ENCODE data around the gene CPNE9.

Gene CPNE9

DNA sequence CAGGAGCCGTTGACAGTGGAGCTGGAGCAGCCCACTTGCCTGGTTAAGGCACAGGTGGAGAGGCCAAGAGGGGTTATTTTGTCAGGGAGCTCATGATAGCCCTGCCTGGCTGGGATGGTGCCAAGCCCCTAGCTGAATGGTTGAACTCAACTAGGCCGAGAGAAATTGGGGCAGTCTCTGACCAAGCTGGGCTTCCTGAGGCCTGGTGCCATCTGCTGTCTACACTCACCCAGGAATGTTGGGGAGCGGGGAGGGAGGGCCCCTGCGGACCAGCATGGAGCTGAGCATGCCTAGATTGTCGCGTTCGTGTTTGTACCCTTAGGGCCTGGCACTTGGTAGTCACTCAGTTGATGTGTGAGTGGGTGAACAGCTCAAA is 29.1 kb downstream of the CPNE9 start:
- peak overlapping the region in 18 of 21 experiments; percentile 93 to 100 (median 99) for H3K27ac ChIP-seq
- H3K4me3 ChIP-seq, result peak overlapping the region; percentile 70 to 100 (median 92)

DNA sequence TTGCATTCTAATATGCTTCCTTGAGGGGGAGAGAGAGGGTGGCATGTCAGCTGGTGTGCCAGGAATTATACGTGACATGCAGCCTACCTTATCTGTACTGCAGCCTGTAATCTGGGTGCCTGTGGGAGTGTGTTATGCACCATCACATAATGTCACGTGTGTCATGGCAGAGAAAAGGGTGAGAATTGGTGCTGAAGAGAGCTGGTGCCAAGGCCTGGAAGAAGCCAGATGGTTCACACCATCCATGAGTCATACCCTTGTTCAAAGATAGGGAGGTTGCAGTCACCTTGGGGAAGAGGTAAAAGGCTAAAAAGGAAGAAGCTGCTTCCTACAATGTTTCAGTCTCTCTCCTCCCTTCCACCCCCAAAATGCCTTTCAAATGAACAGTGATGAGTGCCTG is 33.2 kb downstream of the CPNE9 start:
- Histone ChIP-seq H3K27ac (no peak overlapping the region), H3K4me3 (no peak overlapping the region)

DNA sequence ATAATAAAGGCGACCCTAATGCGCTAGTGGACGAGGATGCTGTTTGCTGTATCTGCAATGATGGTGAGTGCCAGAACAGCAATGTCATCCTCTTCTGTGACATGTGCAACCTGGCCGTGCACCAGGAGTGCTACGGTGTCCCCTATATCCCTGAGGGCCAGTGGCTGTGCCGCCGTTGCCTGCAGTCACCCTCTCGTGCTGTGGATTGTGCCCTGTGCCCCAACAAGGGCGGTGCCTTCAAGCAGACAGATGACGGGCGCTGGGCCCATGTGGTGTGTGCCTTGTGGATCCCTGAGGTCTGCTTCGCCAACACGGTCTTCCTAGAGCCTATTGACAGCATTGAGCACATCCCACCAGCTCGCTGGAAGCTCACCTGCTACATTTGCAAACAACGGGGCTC is 35.5 kb downstream of the CPNE9 start:
- Histone ChIP-seq H3K27ac (no peak overlapping the region), H3K4me3 (no peak overlapping the region)

DNA sequence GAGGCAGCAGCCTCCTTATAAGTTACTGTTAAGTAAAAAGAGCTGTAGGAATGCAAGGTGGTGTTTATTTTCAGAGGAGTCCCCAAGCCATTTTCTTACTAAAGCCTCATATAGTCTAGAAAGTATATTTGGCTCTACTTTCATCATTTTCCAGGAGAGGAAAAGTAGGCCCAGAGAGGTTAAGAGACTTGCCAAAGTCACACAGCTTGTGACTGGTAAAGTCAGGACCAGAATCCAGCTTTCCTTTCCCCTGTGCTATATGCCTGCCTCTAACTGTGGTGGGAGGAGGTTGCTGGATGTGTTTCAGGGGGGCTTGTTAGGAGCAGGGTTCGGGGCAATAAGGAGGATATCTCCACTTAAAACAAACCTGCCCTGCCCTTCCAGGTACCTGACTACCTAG is 38.9 kb downstream of the CPNE9 start:
- H3K4me3 ChIP-seq, result no peak overlapping the region
- H3K27ac ChIP-seq, result no peak overlapping the region

DNA sequence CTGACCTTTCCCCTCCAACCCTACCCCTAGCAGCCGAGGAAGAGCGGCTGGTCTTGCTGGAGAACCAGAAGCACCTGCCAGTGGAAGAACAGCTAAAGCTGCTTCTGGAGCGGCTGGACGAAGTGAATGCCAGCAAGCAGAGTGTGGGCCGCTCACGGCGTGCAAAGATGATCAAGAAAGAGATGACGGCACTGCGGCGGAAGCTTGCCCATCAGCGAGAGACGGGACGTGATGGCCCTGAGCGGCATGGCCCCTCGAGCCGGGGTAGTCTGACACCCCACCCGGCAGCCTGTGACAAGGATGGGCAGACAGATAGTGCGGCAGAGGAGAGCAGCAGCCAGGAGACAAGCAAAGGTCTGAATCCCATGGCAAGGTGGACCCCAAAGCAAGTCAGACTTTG is 39.9 kb downstream of the CPNE9 start:
- H3K4me3 ChIP-seq, result no peak overlapping the region
- no peak overlapping the region for H3K27ac ChIP-seq

DNA sequence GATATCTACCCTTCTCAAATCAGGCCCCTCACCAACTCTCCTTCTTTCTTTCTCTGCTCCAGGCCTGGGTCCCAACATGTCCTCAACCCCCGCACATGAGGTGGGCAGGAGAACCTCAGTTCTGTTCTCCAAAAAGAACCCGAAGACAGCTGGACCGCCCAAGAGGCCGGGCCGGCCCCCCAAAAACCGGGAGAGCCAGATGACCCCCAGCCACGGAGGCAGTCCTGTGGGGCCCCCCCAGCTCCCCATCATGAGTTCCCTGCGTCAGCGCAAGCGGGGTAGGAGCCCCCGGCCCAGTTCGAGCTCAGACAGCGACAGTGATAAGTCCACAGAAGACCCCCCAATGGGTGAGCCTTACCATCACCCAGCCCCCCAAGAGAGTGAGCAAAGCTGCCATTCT is 40.5 kb downstream of the CPNE9 start:
- Histone ChIP-seq H3K27ac (no peak overlapping the region), H3K4me3 (no peak overlapping the region)

DNA sequence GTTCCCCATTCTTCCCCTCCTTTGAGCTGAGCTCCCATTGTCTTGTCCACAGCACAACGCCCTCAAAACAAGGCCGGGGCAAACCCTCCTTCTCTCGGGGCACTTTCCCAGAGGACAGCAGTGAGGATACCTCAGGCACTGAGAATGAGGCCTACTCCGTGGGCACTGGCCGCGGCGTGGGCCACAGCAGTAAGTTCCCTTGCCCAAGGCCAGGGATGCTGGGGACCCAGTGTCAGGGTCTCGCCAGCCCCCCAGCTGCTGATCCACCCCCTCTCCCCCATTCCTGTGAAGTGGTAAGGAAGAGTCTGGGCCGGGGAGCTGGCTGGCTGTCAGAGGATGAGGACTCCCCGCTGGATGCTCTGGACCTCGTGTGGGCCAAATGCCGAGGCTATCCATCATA is 41.9 kb downstream of the CPNE9 start:
- no peak overlapping the region for H3K4me3 ChIP-seq
- no peak overlapping the region for H3K27ac ChIP-seq

DNA sequence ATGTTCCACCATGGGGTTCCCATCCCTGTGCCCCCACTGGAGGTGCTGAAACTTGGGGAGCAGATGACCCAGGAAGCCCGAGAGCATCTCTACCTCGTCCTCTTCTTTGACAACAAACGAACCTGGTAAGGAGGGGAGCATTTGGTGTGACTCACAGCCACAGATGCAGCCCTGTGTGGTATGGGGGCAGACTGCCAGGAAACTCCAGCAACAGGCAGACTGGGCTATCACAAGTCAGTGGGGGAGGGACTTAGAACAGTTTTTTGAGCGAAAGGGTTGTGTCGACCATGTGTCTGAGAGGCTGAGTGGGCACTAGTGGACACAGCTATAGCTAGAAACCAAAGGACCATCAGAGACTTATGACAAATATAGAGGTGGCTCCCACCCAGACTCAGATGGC is 42.7 kb downstream of the CPNE9 start:
- H3K4me3 ChIP-seq, result no peak overlapping the region
- H3K27ac ChIP-seq, result no peak overlapping the region

DNA sequence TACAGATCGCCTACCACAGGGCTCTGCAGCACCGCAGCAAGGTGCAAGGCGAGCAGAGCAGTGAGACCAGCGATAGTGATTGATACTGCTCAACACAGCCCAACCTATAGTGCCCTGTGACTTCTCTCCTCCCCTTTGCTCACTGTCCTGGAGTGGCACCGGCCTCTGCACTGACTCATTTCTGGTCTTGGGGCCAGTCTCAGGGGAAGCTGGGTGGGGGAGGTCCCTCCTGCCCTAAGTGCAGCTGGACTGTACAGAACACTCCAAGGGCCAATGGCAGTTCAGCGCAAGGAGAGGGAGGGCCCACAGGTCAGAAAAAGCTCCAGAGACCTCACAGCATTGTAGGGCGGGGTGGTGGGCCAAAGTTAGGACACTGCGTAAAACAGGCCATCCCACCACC is 43.6 kb downstream of the CPNE9 start:
- Histone ChIP-seq H3K4me3 (no peak overlapping the region), H3K27ac (no peak overlapping the region)

DNA sequence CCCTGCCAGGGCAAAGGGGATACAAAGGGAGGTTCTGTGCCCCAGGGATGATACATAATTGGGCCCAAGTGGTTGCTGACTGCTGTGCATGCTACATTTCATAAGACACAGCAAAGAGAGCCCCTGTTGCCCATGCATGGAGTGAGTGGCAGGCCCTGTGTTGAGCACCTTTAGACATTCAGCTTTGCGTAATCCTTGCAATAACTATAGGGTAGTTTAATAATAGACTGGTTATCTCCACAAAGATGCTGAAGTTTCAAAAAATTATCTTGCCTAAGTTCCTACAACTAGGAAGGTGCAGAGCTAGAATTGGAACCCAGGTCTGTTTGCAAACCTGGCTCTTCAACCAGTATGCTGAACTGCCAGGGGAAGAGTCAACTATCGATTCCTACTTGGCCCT is 44.4 kb downstream of the CPNE9 start:
- Histone ChIP-seq H3K27ac (no peak overlapping the region), H3K4me3 (no peak overlapping the region)

DNA sequence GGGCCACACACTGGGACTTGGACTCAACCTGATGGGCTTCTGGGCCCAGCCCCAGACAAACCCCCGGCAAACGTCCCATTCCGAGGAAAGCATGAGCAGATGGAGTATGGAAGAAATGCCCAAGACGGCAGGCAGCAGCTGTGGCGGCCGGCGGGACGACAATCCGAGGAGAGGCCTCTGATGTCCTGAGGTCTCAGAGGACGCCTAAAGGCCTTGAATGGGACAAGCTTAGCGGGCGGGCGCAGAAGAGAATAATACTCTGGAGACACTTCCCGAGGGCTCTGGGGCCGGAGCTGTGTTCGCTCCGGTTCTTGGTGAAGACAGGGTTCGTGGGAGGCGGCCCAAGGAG is 45.6 kb downstream of the CPNE9 start:
- H3K27ac ChIP-seq, result peak overlapping the region; percentile 26 to 97 (median 86)

DNA sequence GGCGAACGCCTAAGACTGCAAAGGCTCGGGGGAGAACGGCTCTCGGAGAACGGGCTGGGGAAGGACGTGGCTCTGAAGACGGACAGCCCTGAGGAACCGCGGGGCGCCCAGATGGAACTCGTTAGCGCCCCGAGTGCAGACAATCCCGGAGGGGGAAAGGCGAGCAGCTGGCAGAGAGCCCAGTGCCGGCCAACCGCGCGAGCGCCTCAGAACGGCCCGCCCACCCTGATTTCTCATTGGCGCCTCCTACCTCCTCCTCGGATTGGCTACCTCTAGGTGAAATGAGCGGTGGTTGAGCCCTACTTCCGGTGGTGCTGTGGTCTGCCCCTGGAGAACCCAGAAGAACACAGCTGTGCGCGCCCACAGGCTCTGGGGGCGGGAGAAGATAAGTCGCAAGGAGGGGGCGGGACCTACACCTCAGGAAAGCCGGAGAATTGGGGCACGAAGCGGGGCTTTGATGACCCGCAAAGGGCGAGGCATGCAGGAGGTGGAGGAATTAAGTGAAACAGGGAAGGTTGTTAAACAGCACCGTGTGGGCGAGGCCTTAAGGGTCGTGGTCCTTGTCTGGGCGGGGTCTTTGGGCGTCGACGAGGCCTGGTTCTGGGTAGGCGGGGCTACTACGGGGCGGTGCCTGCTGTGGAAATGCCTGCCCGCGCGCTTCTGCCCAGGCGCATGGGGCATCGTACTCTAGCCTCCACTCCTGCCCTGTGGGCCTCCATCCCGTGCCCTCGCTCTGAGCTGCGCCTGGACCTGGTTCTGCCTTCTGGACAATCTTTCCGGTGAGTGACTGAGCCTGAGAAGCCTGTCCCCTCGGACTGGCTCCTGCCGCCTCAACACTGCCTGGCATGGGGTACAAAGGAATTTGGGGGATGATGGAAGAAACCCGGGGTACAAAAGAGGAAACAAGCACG is 46.3 kb downstream of the CPNE9 start, which contains the start of gene OGG1:
Gene OGG1 (plus strand): TSS at position 308 of the 911 bp plus-strand sequence. CDS start 335 bp downstream, at position 643.
- peak within 1 kb of the TSS; percentile 57 to 97 (median 86) for H3K27ac ChIP-seq
- peak within 1 kb of the TSS; percentile 45 to 68 (median 60) for H3K4me3 ChIP-seq

More for the DNA sequence above, 45.6 kb downstream of the CPNE9 start:
- H3K4me3 ChIP-seq, result peak overlapping the region; percentile 45 to 68 (median 60)

DNA sequence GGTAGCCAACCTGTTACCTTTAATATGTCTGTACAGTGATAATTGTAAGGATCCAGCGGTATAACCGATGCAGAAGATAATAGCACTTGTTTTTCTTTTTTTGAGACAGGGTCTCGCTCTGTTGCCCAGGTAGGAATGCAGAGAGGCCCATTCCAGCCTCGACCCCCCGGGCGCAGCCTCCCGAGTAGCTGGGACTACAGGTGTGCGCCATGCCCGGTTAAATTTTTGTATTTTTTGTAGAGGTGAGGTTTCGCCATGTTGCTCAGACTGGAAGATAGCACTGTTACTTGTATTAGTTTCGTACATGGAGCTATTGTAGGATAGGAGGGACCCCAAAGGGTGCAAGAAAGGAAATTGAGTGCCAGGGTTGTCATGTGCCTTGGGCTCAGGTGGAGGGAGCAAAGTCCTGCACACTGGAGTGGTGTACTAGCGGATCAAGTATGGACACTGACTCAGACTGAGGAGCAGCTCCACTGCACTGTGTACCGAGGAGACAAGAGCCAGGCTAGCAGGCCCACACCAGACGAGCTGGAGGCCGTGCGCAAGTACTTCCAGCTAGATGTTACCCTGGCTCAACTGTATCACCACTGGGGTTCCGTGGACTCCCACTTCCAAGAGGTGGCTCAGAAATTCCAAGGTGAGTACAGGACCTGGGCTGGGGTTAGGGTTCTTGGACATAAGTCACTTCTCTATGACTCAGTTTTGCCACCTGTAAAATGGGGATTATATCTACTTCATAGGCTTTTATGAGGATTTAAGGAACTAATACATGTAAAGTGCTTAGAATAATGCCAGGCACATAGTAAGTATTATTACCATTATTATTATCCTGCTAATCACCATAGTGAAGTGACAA is 47.2 kb downstream of the CPNE9 start:
- H3K4me3 ChIP-seq, result peak overlapping the region; percentile 45 to 68 (median 60)
- peak overlapping the region; percentile 31 to 97 (median 86) for H3K27ac ChIP-seq

DNA sequence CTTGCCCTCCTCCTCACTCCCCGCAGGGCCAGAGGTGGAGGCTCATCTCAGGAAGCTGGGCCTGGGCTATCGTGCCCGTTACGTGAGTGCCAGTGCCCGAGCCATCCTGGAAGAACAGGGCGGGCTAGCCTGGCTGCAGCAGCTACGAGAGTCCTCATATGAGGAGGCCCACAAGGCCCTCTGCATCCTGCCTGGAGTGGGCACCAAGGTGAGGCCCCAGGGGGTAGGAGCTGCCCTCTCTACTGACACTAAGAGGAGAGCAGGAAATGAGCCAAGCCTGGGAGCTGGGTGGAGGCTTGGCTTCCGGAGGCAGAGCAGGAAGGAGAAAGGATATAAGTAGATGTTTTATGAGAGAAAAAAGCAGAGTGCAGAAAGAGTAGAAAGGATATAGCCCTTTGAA is 51.0 kb downstream of the CPNE9 start:
- Histone ChIP-seq H3K4me3 (no peak overlapping the region), H3K27ac (peak overlapping the region in 14 of 21 experiments; percentile 4 to 66 (median 34))

DNA sequence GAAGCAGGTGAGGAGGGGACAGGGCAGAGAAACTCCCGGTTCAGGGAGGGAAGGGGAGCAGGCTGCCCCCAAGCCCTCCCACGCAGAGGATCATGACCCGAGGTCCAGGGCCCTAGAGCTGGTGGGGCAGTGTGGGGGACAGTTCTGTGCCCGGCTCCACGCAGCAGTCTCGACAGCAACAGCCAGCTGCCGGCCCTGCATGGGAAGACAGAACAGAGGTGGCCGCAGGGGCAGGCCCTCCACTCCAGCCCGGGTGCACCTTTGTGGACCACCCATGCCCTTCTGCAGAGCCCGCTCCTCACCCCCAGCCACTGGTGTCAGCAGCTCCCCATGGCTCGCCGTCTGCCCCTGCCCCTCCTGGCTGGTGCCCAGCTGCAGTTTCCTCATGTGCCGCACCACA is 53.8 kb downstream of the CPNE9 start:
- H3K4me3 ChIP-seq, result no peak overlapping the region
- H3K27ac ChIP-seq, result no peak overlapping the region

DNA sequence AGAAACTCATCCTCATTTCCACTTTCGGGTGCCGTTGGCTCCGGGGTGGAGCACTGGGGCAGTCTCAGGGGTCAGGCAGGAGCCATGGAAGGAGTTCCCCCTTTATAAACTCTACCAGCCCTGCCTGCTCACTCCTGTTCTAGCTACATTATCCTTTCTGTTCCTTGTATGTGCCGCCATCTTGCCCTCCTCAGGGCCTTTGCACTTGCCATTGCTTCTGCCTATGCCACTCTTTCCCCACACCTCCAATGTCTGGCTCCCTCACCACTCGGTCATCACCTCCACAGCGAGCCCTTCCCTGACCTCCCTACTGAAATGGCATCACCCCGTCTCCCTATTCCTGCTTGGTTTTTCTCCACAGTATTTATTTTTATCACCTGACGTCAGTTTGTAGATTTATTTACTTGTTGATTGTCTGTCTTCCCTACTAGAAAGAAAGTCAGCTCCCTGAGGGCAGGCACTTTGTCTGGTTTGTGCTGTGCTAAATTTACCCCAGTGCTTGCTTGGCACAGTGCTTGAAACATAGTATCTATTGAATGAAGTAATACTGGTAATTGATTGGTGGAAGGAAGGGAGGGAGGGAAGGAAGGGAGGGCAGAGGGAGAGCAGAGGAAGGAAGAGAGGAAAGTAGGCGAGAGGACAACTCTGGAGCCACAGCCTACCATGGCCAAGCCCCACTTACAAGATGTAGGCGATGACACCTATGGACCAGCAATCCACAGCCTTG is 57.3 kb downstream of the CPNE9 start:
- Histone ChIP-seq H3K27ac (no peak overlapping the region), H3K4me3 (no peak overlapping the region)

DNA sequence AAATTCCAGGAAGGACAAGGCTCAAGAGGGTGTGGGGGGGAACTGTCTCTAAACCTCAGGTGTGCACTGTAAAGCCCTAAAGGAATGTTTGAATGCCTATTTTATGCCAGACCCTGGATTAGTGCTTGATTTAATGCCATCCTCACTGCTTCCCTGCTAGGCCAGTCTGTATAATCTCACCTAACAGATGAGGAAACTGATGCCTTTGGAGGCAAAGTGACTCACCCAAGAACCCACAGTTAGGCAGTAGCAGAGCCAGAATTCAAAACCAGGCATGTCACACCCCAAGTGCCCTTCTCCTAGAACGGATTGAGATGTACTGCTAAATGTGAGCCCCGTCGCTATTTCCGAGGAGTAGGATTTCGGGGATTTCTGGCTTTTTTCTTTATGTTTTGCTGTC is 58.3 kb downstream of the CPNE9 start:
- Histone ChIP-seq H3K27ac (no peak overlapping the region), H3K4me3 (no peak overlapping the region)

DNA sequence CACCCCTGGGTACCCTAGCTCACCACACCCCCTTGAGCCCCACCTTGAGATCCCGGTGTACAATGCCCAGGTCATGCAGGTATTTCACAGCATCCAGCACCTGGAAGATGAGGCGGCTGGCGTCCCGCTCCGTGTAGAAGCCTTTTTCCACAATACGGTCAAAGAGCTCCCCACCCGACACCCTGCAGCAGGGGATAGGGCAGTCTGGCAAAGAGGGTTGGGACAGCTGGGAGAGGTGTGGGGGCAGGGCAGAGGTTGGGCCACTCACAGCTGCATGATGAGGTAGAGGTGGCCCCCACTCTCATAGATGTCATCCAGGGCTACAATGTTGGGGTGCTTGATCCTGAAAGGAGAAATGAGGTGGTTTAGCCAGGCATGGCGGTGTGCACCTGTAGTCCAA is 59.2 kb downstream of the CPNE9 start:
- Histone ChIP-seq H3K4me3 (no peak overlapping the region), H3K27ac (no peak overlapping the region)

DNA sequence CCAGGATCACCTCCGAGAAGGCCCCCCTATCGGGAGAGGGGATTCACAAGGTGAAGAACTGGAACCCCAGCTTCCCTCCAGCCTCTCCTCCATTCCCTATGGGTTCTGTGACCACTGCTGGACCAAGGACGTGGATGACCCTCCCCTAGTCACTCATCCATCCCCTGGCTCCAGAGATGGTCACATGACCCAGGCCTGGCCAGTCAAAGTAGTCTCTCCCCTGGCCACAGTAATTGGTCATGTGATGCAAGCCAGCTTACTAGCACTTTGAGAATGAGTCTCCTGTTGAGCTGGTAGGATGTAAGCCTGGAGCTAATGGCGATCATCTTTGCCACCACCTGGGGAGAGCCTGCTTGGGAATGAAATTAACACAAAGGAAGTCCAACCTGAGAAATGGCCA is 62.2 kb downstream of the CPNE9 start:
- H3K27ac ChIP-seq, result no peak overlapping the region
- no peak overlapping the region for H3K4me3 ChIP-seq

DNA sequence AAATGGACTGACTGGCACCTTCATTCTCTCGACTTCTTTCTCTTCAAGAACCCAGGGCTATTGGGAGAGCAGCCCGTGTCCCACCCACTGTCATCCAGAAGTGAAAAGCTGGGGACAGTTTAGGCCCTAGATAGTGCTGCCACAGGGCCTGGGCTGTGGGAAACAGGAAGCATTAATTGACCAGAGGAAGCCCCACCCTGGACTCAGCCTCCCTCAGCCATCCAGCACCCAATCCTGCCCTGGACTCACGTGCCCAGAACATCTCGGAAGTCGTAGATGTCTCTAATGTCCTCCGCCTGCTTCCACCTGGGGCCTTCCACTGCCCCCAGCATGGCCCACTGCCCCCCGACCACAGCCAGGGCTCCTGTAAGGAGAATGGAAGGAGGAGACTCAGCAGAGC is 63.8 kb downstream of the CPNE9 start:
- Histone ChIP-seq H3K4me3 (no peak overlapping the region), H3K27ac (peak overlapping the region in 5 of 21 experiments; percentile 16 to 83 (median 21))
